HepG2 (cell line): ENCODE data around the gene ZMYND8. TPM values are rescaled to one million over a fixed set of nuclear protein-coding genes. Genes with fewer than 3 reads are reported as not detected.

Experiments used
- ATAC-seq: fragments of 200-7000 bp; cut with Tn5 transposase; 3 replicates; pipeline ENCODE4 v1.9.1; 2020; ENCODE audit warnings: mild to moderate bottlenecking, moderate library complexity
- BruUV-seq: library from RNA; stranded (reverse); fragments of 400-500 nt; replicated peaks from 2 replicates; lab custom pipeline; 2021; lab: Mats Ljungman, UMichigan
- CTCF ChIA-PET: fragments of 300-600 bp; formaldehyde crosslinking; extraction: SDS; loops from one replicate; lab custom pipeline; 2021; ENCODE audit warnings: low total read pairs, inconsistent platforms, low intra/inter-chr PET ratio; lab: Yijun Ruan, JAX
- POLR2A ChIA-PET: fragments of 350-600 bp; sonication (Branson Sonifier 250); formaldehyde crosslinking; loops from one replicate; lab custom pipeline; 2020; ENCODE audit warnings: antibody characterized with exemption, inconsistent platforms; lab: Yijun Ruan, JAX
- DNase-seq: peaks from one replicate; pipeline ENCODE4 v3.0.0-alpha.2; 2015; ENCODE audit warnings: low spot score
- FAIRE-seq: peaks from 3 replicates; lab custom pipeline; 2011; peaks lifted over from hg19 to GRCh38; lab: Jason Lieb, UNC
- H2AFZ ChIP-seq: one replicate; pipeline ENCODE4 v1.6.1; 2011; ENCODE audit warnings: low read length, inconsistent platforms
- H3K27ac ChIP-seq: fragments of 300-600 bp; 3 replicates; pipeline ENCODE4 v1.8.0; 2011; ENCODE audit warnings: mixed run types, mild to moderate bottlenecking, mixed read lengths, low read length, inconsistent platforms; ENCODE audit not compliant: insufficient read depth; ENCODE audit errors: extremely low read length
- H3K27me3 ChIP-seq, 2 experiments: fragments of 200-600 bp in 1 of 2; 2 replicates in 1 of 2; 3 replicates in 1 of 2; pipeline versions ENCODE4 v1.6.0 to v1.8.0; 2011; ENCODE audit warnings: low read length in 2 of 2, mild to moderate bottlenecking in 2 of 2, moderate library complexity in 2 of 2, inconsistent platforms in 1 of 2; ENCODE audit not compliant: insufficient read depth in 2 of 2, control insufficient read depth in 1 of 2
- H3K36me3 ChIP-seq, 2 experiments: fragments of 200-600 bp in 1 of 2; replicated peaks in 1 of 2; 2 replicates in 1 of 2; 3 replicates in 1 of 2; pipeline versions ENCODE4 v1.5.1 to v1.8.0; 2011; ENCODE audit warnings: low read length in 2 of 2, inconsistent platforms in 1 of 2; ENCODE audit not compliant: insufficient read depth in 2 of 2, control insufficient read depth in 1 of 2
- H3K4me1 ChIP-seq: 2 replicates; pipeline ENCODE4 v1.5.1; 2012; ENCODE audit warnings: low read length, inconsistent platforms; ENCODE audit not compliant: insufficient read depth
- H3K4me2 ChIP-seq: 2 replicates; pipeline ENCODE4 v1.6.0; 2011; ENCODE audit warnings: low read depth, low read length, inconsistent platforms
- H3K4me3 ChIP-seq, 3 experiments: fragments of 200-600 bp in 1 of 3; sonication (generic), shearing (Covaris generic) in 1 of 3; replicated peaks in 1 of 3; 2 replicates each; pipeline ENCODE4 v1.5.1; 2011 to 2016; ENCODE audit warnings: low read length in 3 of 3, inconsistent platforms in 2 of 3, low read depth in 2 of 3, mild to moderate bottlenecking in 2 of 3, control low read depth in 1 of 3, mixed read lengths in 1 of 3; ENCODE audit not compliant: insufficient read depth in 1 of 3
- H3K79me2 ChIP-seq: one replicate; pipeline ENCODE4 v1.6.1; 2011; ENCODE audit warnings: low read length, inconsistent platforms; ENCODE audit not compliant: insufficient read depth
- H3K9ac ChIP-seq: 2 replicates; pipeline ENCODE4 v1.6.0; 2011; ENCODE audit warnings: mild to moderate bottlenecking, low read depth, low read length, inconsistent platforms; ENCODE audit not compliant: insufficient read depth
- H3K9me3 ChIP-seq: 2 replicates; pipeline ENCODE4 v1.5.1; 2012; ENCODE audit warnings: mild to moderate bottlenecking, low read length
- H4K20me1 ChIP-seq: 2 replicates; pipeline ENCODE4 v1.6.0; 2011; ENCODE audit warnings: inconsistent platforms, mild to moderate bottlenecking, low read length, moderate library complexity; ENCODE audit not compliant: insufficient read depth
- ASH2L ChIP-seq: fragments of 300-600, 200-600 bp; sonication (generic); IDR thresholded peaks from 2 replicates; pipeline ENCODE4 v1.7.0; 2017; ENCODE audit warnings: low read depth, mild to moderate bottlenecking, moderate library complexity, mixed read lengths, low read length; ENCODE audit not compliant: insufficient read length
- EEA1 ChIP-seq: sonication (generic); formaldehyde crosslinking; IDR thresholded peaks from 2 replicates; pipeline ENCODE4 v1.5.1; 2020; ENCODE audit warnings: mild to moderate bottlenecking, missing genetic modification reagents, borderline replicate concordance
- ELK4 ChIP-seq: sonication (generic); formaldehyde crosslinking; IDR thresholded peaks from 2 replicates; pipeline ENCODE4 v1.9.0; 2021; ENCODE audit warnings: missing genetic modification reagents, borderline replicate concordance
- HNRNPH1 ChIP-seq: fragments of 200-400 bp; formaldehyde crosslinking; optimal IDR thresholded peaks from 2 replicates; pipeline ENCODE3; 2017; ENCODE audit warnings: mild to moderate bottlenecking, low read depth, low read length
- ISX ChIP-seq: sonication (generic); formaldehyde crosslinking; conservative IDR thresholded peaks from 2 replicates; pipeline ENCODE4 v1.5.0; 2020; ENCODE audit warnings: missing genetic modification reagents
- MEIS1 ChIP-seq: sonication (generic); formaldehyde crosslinking; IDR thresholded peaks from 2 replicates; pipeline ENCODE4 v1.9.0; 2021; ENCODE audit warnings: mild to moderate bottlenecking, missing genetic modification reagents, moderate library complexity, borderline replicate concordance
- MTF1 ChIP-seq: sonication (generic); formaldehyde crosslinking; IDR thresholded peaks from 2 replicates; pipeline ENCODE4 v1.5.0; 2020; ENCODE audit warnings: missing genetic modification reagents
- PRMT3 ChIP-seq: sonication (generic); formaldehyde crosslinking; IDR thresholded peaks from 2 replicates; pipeline ENCODE4 v1.8.1; 2022; ENCODE audit warnings: low read depth, mild to moderate bottlenecking, moderate library complexity, missing genetic modification reagents, borderline replicate concordance
- SPEN ChIP-seq: sonication (generic); formaldehyde crosslinking; IDR thresholded peaks from 2 replicates; pipeline ENCODE4 v1.5.1; 2020; ENCODE audit warnings: low read depth, mild to moderate bottlenecking, missing genetic modification reagents
- ZNF234 ChIP-seq: sonication (generic); formaldehyde crosslinking; conservative IDR thresholded peaks from 2 replicates; pipeline ENCODE4 v1.5.1; 2020; ENCODE audit warnings: mild to moderate bottlenecking, missing genetic modification reagents
- ZNF550 ChIP-seq: sonication (generic); formaldehyde crosslinking; IDR thresholded peaks from 2 replicates; pipeline ENCODE4 v1.4.0; 2020; ENCODE audit warnings: mild to moderate bottlenecking, missing genetic modification reagents, borderline replicate concordance
- ZNF670 ChIP-seq: sonication (generic); formaldehyde crosslinking; IDR thresholded peaks from 2 replicates; pipeline ENCODE4 v1.8.0; 2022; ENCODE audit warnings: mild to moderate bottlenecking, missing genetic modification reagents, borderline replicate concordance
- ZXDC ChIP-seq: sonication (generic); formaldehyde crosslinking; IDR thresholded peaks from 2 replicates; pipeline ENCODE4 v1.5.0; 2020; ENCODE audit warnings: mild to moderate bottlenecking, missing genetic modification reagents
- WGBS: methylation state at CpG from one replicate; pipeline ENCODE4 v1.1.6; 2017; ENCODE audit warnings: low lambda C conversion rate; 5-methylcytosine and 5-hydroxymethylcytosine counted together
- in situ Hi-C: cut with HindIII; loops from 2 replicates; pipeline ENCODE4 v1.10.0; 2017; ENCODE audit warnings: low pct_unique_long_range_greater_than_20kb; ENCODE audit not compliant: extremely low pct_ligation_motif_present
- intact Hi-C: fragments of 100-400 bp; cut with micrococcal nuclease; formaldehyde crosslinking; loops from one replicate; pipeline ENCODE4 v1.10.0; 2022; ENCODE audit not compliant: unreplicated experiment
- polyA plus RNA-seq, 8 experiments: library from polyadenylated mRNA; depleted of rRNA in 3 of 8; stranded (reverse) in 7 of 8; unstranded in 1 of 8; fragments of >200 nt; fragmentation: Illumina TruSeq in 4 of 8; extraction: Trizol in 4 of 8; gene quantifications; 2 replicates each; pipeline versions ENCODE4 v1.2.1 to v1.2.3, GENCODE V29; 2011 to 2016; ENCODE audit warnings: low read depth in 4 of 8, missing spikeins in 1 of 8, mixed read lengths in 1 of 8; ENCODE audit not compliant: insufficient read depth in 1 of 8
- total RNA-seq, 5 experiments: library from RNA; depleted of rRNA; stranded (reverse); fragments of >200 nt; fragmentation: Illumina TruSeq; extraction: Trizol; gene quantifications; 2 replicates each; pipeline ENCODE4 v1.2.3, GENCODE V29; 2016; ENCODE audit warnings: low read depth in 1 of 5
- TF ChIP-seq, protein P1 (sequence below): sonication (generic); formaldehyde crosslinking; IDR thresholded peaks from 2 replicates; pipeline ENCODE4 v1.5.1; 2020; ENCODE audit warnings: mild to moderate bottlenecking, missing genetic modification reagents, moderate library complexity

The ZMYND8 gene
- total and polyA plus RNA-seq, 2 of the 13 experiments (the other 11 are each of a cell fraction or from before 2014, with no cell fraction given), result 53.9 to 84.7 TPM

- Histone ChIP-seq H3K4me2 (peak overlapping the region; percentile 77), H3K4me1 (peaks cover 95% of the 10 kb centered on the region), H3K4me3 (peak overlapping the region; percentile 20 to 55 (median 32); a peak in 5 of 6 replicates), H2AFZ (no peak overlapping the region), H3K9ac (peak overlapping the region; percentile 68), H4K20me1 (peaks cover 97% of the 10 kb centered on the region), H3K27me3 (no peaks in the 10 kb centered on the region), H3K27ac (peak overlapping the region; percentile 82), H3K36me3 (peaks cover 20 to 29% of the 10 kb centered on the region in 2 experiments; a peak in 4 of 5 replicates), H3K9me3 (no peaks in the 10 kb centered on the region), H3K79me2 (peaks cover 98% of the 10 kb centered on the region)
- intact Hi-C loops, result loop anchor here (2.0 to 5.0 kb wide), 4 partner anchors 15 to 87 kb away; no protein-coding TSS in a partner anchor
- ATAC-seq (0 out of 3 replicates have a peak, but pooled peaks have one; percentile 1), DNase-seq (no peak), FAIRE-seq (no peak)
- 41% methylated on average over 17 of the region's 17 CpGs for WGBS
- ChIA-PET POLR2A (interaction anchor here (5.3 kb wide), 1 partner anchor 37 kb away, joined by 187 read pairs; the partner anchor contains the start of gene ZMYND8), CTCF (no interaction called here)
- in situ Hi-C loops, result no loop called here
- BruUV-seq, result no TSS peak
- peak; percentile 62; the same call in 1 of the 2 replicates for TF ChIP-seq PRMT3 (CRISPR knock-in tag)
- 0 out of 2 replicates have a peak, but pooled peaks have one; percentile 45 for TF ChIP-seq ZXDC (CRISPR knock-in tag)
- TF ChIP-seq ZNF670 (CRISPR knock-in tag), result 0 out of 2 replicates have a peak, but pooled peaks have one; percentile 42
- TF ChIP-seq ISX (CRISPR knock-in tag), result 0 out of 2 replicates have a peak, but pooled peaks have one; percentile 77
- TF ChIP-seq ELK4 (CRISPR knock-in tag), result no peak
- peak; percentile 34; the same call in 1 of the 2 replicates for TF ChIP-seq SPEN
- 0 out of 2 replicates have a peak, but pooled peaks have one; percentile 45 for TF ChIP-seq MTF1 (CRISPR knock-in tag)
- TF ChIP-seq ZNF550 (CRISPR knock-in tag), result 0 out of 2 replicates have a peak, but pooled peaks have one; percentile 1
- no peak for TF ChIP-seq EEA1 (CRISPR knock-in tag)
- 0 out of 2 replicates have a peak, but pooled peaks have one; percentile 35 for TF ChIP-seq MEIS1 (CRISPR knock-in tag)
- no peak for TF ChIP-seq ZNF234 (CRISPR knock-in tag)
- TF ChIP-seq, protein P1, sequence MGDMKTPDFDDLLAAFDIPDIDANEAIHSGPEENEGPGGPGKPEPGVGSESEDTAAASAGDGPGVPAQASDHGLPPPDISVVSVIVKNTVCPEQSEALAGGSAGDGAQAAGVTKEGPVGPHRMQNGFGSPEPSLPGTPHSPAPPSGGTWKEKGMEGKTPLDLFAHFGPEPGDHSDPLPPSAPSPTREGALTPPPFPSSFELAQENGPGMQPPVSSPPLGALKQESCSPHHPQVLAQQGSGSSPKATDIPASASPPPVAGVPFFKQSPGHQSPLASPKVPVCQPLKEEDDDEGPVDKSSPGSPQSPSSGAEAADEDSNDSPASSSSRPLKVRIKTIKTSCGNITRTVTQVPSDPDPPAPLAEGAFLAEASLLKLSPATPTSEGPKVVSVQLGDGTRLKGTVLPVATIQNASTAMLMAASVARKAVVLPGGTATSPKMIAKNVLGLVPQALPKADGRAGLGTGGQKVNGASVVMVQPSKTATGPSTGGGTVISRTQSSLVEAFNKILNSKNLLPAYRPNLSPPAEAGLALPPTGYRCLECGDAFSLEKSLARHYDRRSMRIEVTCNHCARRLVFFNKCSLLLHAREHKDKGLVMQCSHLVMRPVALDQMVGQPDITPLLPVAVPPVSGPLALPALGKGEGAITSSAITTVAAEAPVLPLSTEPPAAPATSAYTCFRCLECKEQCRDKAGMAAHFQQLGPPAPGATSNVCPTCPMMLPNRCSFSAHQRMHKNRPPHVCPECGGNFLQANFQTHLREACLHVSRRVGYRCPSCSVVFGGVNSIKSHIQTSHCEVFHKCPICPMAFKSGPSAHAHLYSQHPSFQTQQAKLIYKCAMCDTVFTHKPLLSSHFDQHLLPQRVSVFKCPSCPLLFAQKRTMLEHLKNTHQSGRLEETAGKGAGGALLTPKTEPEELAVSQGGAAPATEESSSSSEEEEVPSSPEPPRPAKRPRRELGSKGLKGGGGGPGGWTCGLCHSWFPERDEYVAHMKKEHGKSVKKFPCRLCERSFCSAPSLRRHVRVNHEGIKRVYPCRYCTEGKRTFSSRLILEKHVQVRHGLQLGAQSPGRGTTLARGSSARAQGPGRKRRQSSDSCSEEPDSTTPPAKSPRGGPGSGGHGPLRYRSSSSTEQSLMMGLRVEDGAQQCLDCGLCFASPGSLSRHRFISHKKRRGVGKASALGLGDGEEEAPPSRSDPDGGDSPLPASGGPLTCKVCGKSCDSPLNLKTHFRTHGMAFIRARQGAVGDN (CRISPR knock-in tag), result peak; percentile 51; the same call in 1 of the 2 replicates
- peak; percentile 7 for TF ChIP-seq ASH2L
- TF ChIP-seq HNRNPH1, result no peak
Observed at GRCh38 chr20:47319517-47320252, 36.8 kb downstream of the ZMYND8 start.
